H1 (cell line): ENCODE data around the gene ZNF777.

ENCODE experiments used
- CTCF ChIP-seq, 3 experiments: IDR thresholded peaks; 1 replicate in 2 of 3; 2 replicates in 1 of 3; pipeline versions ENCODE4 v1.5.1 to v1.6.1; 2011; ENCODE audit warnings: low read length in 3 of 3, mild to moderate bottlenecking in 3 of 3, inconsistent platforms in 2 of 3, low read depth in 1 of 3, moderate library complexity in 1 of 3; ENCODE audit not compliant: insufficient read depth in 1 of 3; ENCODE audit errors: control extremely low read depth in 1 of 3
- KDM1A ChIP-seq: fragments of 200-600, 300-600 bp; sonication (generic); IDR thresholded peaks from 2 replicates; pipeline ENCODE4 v1.7.1; 2016; ENCODE audit warnings: mild to moderate bottlenecking, low read length, borderline replicate concordance
- POLR2A ChIP-seq, 2 experiments: IDR thresholded peaks; 1 replicate in 1 of 2; 2 replicates in 1 of 2; pipeline ENCODE4 v1.6.1; 2011; ENCODE audit warnings: low read depth in 2 of 2, low read length in 2 of 2, mild to moderate bottlenecking in 2 of 2; ENCODE audit errors: control extremely low read depth in 1 of 2
- POLR2AphosphoS5 ChIP-seq: IDR thresholded peaks from 2 replicates; pipeline ENCODE4 v1.6.1; 2011; ENCODE audit warnings: low read depth, low read length
- POU5F1 ChIP-seq: IDR thresholded peaks from 2 replicates; pipeline ENCODE4 v1.6.1; 2011; ENCODE audit warnings: low read depth, mild to moderate bottlenecking, low read length, moderate library complexity
- RAD21 ChIP-seq, 2 experiments: IDR thresholded peaks in 1 of 2; conservative IDR thresholded peaks in 1 of 2; 2 replicates each; pipeline ENCODE4 v1.6.1; 2011; ENCODE audit warnings: low read depth in 2 of 2, low read length in 2 of 2, improper control_type of control experiment in 1 of 2, inconsistent platforms in 1 of 2, mild to moderate bottlenecking in 1 of 2, moderate library complexity in 1 of 2
- SP1 ChIP-seq: IDR thresholded peaks from 2 replicates; pipeline ENCODE4 v1.6.1; 2011; ENCODE audit warnings: low read depth, low read length

- TF ChIP-seq POLR2A (IDR thresholded peaks at IDR 0.05; ENCODE audit: control extremely low read depth in 1 of 2, low read depth in 2 of 2, low read length in 2 of 2): no peak
- no peak for TF ChIP-seq CTCF (IDR thresholded peaks at IDR 0.05; ENCODE audit: control extremely low read depth in 1 of 3, insufficient read depth in 1 of 3, low read depth in 1 of 3, low read length in 3 of 3)
- TF ChIP-seq POLR2AphosphoS5: no peak
- no peak for TF ChIP-seq SP1
- TF ChIP-seq KDM1A: no peak
- no peak for TF ChIP-seq POU5F1
- TF ChIP-seq RAD21 (IDR thresholded peaks at IDR 0.05 in 1 of 2, conservative IDR thresholded peaks at IDR 0.05 in 1 of 2; ENCODE audit: low read depth in 2 of 2, low read length in 2 of 2): no peak
These were observed 56.5 kb downstream of the ZNF777 start for GRCh38 chr7:149404396-149404795.
